ENCODE results near the gene IL1B. TPM values are rescaled to one million over a fixed set of nuclear protein-coding genes. Genes with fewer than 3 reads are reported as not detected.

Gene IL1B
- total and polyA plus RNA-seq, 2 donors (not counting 3 experiments of a cell fraction or from before 2014, with no cell fraction given), result 0.25 TPM; not detected in 1

DNA sequence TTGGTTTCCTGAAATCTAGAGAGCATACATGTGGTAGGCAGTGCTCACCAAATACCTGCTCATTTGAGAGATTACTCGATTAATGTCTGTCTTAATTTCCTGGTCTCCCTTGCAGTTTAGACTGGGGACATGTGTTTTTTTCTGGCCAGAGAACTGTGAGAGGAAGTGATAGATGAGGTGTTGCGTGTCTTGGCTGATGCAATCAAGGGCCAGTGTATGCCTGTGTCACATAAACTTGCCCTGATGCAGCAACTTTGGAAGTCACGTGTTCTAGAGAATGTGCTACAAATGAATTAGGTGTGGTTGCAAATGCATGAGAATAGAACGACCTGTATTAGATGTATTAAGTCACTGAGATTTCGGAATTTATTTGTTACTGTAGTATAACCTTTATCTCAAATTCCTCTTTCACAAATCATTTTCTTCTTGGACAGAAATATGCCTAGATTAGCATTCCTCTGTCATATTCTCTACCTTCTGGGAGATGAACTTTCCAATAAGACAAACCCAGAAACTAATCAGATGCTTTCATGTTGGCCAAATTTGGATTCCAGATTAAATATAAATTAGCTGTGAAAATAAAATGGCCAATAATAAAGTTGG, 42.3 kb downstream of the IL1B start:
- intact Hi-C loops (cut with micrococcal nuclease) (loop anchor here (1.0 kb wide), 1 partner anchor 18 kb away; no protein-coding TSS in a partner anchor), dilution Hi-C loops (cut with MboI; ENCODE audit: extremely low pct_ligation_motif_present, low sequenced_read_pairs) (no loop called here)
- Histone ChIP-seq H3K27ac (ENCODE audit: insufficient read depth, low read depth, low read length) (peak overlapping the region; percentile 78), H3K79me2 (ENCODE audit: control insufficient read depth, insufficient read depth, low read length) (no peaks in the 10 kb centered on the region), H3K9me3 (replicated peaks; ENCODE audit: control insufficient read depth, insufficient read depth, low read length) (no peaks in the 10 kb centered on the region), H3K4me2 (ENCODE audit: insufficient read depth, low read length) (peak overlapping the region; percentile 69), H3K36me3 (ENCODE audit: control insufficient read depth in 2 of 2, extremely low read depth in 1 of 2, insufficient read depth in 2 of 2, low read length in 2 of 2) (no peaks in the 10 kb centered on the region), H3K9ac (replicated peaks; ENCODE audit: extremely low read depth, insufficient read depth, low read length) (peak overlapping the region; percentile 28), H4K20me1 (replicated peaks; ENCODE audit: control insufficient read depth, extremely low read depth, insufficient read depth, low read length) (no peaks in the 10 kb centered on the region), H3K4me1 (ENCODE audit: control insufficient read depth, extremely low read depth, insufficient read depth, low read length) (peaks cover 16% of the 10 kb centered on the region), H3K9me1 (replicated peaks; ENCODE audit: control insufficient read depth, extremely low read depth, insufficient read depth, low read length) (no peaks in the 10 kb centered on the region), H3K27me3 (ENCODE audit: control insufficient read depth in 2 of 2, insufficient read depth in 2 of 2, low read length in 2 of 2) (no peaks in the 10 kb centered on the region), H3K4me3 (replicated peaks in 1 of 3; ENCODE audit: insufficient read depth in 1 of 3, low read depth in 1 of 3, low read length in 3 of 3) (no peak overlapping the region), H2AFZ (ENCODE audit: low read depth, low read length) (no peak overlapping the region)
- TF ChIP-seq, protein P1, sequence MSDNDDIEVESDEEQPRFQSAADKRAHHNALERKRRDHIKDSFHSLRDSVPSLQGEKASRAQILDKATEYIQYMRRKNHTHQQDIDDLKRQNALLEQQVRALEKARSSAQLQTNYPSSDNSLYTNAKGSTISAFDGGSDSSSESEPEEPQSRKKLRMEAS (IDR thresholded peaks at IDR 0.05; ENCODE audit: insufficient read depth, insufficient read length), result peak; percentile 10
- peak; percentile 10 for TF ChIP-seq GATA2 (IDR thresholded peaks at IDR 0.05; ENCODE audit: insufficient read depth, insufficient read length, low read depth, low read length)
- TF ChIP-seq MYC (IDR thresholded peaks at IDR 0.05; ENCODE audit: low read depth, low read length), result peak; percentile 38
- TF ChIP-seq, protein P2, sequence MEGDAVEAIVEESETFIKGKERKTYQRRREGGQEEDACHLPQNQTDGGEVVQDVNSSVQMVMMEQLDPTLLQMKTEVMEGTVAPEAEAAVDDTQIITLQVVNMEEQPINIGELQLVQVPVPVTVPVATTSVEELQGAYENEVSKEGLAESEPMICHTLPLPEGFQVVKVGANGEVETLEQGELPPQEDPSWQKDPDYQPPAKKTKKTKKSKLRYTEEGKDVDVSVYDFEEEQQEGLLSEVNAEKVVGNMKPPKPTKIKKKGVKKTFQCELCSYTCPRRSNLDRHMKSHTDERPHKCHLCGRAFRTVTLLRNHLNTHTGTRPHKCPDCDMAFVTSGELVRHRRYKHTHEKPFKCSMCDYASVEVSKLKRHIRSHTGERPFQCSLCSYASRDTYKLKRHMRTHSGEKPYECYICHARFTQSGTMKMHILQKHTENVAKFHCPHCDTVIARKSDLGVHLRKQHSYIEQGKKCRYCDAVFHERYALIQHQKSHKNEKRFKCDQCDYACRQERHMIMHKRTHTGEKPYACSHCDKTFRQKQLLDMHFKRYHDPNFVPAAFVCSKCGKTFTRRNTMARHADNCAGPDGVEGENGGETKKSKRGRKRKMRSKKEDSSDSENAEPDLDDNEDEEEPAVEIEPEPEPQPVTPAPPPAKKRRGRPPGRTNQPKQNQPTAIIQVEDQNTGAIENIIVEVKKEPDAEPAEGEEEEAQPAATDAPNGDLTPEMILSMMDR (IDR thresholded peaks at IDR 0.05; ENCODE audit: extremely low read depth in 1 of 2, insufficient read depth in 1 of 2, low read depth in 1 of 2, low read length in 2 of 2), result no peak
- TF ChIP-seq POLR2AphosphoS5 (IDR thresholded peaks at IDR 0.05; ENCODE audit: insufficient read depth, low read depth, low read length), result peak; percentile 22
- CTCF ChIA-PET, result interaction anchor here (0.5 to 1.7 kb wide), 5 partner anchors 10 to 165 kb away, joined by 3 to 7 read pairs (median 3); partner anchors contain the start of gene IL1A
- no TSS peak for BruUV-seq (replicated peaks)
- FAIRE-seq (peak; percentile 92), DNase-seq (ENCODE audit: low read depth, low spot score) (peak; percentile 64)
- POLR2A ChIA-PET, result no interaction called here
